Measurements from ENCODE around the gene ANKRD13D. TPM values are rescaled to one million over a fixed set of nuclear protein-coding genes. Genes with fewer than 3 reads are reported as not detected.

ANKRD13D gene
- total and polyA plus RNA-seq, 2 of the 8 experiments (the other 6 are each of a cell fraction or from before 2014, with no cell fraction given), result 24.9 to 26.5 TPM

GRCh38 chr11:67332081-67332691 lies 43.1 kb downstream of the ANKRD13D start:
- no peak for FAIRE-seq
- no peak overlapping the region for H2BK15ac ChIP-seq (ENCODE audit: low read length)
- H2BK12ac ChIP-seq (ENCODE audit: low read depth, low read length), result no peak overlapping the region
- H3K4ac ChIP-seq (replicated peaks; ENCODE audit: insufficient read length, low read depth, low read length), result no peak overlapping the region
- H3K9ac ChIP-seq (replicated peaks in 1 of 4; ENCODE audit: extremely low read depth in 1 of 4, low read depth in 3 of 4, low read length in 3 of 4), result no peak overlapping the region
- ChIA-PET POLR2A (ENCODE audit: partially characterized antibody) (no interaction called here), CTCF (ENCODE audit: partially characterized antibody) (interaction anchor here (0.6 to 2.8 kb wide), 7 partner anchors 10 to 78 kb away, joined by 3 to 16 read pairs (median 3); no protein-coding TSS in a partner anchor)
- H2BK20ac ChIP-seq (ENCODE audit: low read length), result no peak overlapping the region
- no peak overlapping the region for H4K8ac ChIP-seq (ENCODE audit: extremely low read depth, insufficient read depth, low read length)
- no peak overlapping the region for H2BK5ac ChIP-seq (ENCODE audit: low read depth, low read length)
- no peaks in the 10 kb centered on the region for H3K79me2 ChIP-seq (ENCODE audit: control insufficient read depth in 1 of 2, insufficient read depth in 2 of 2, low read length in 2 of 2)
- no peak overlapping the region for H3K18ac ChIP-seq (ENCODE audit: extremely low read depth, low read length)
- no peak overlapping the region for H4K91ac ChIP-seq (replicated peaks; ENCODE audit: insufficient read length, low read length)
- no peaks in the 10 kb centered on the region for H3K79me1 ChIP-seq (ENCODE audit: low read depth, low read length)
- no peaks in the 10 kb centered on the region for H3K4me1 ChIP-seq (replicated peaks in 1 of 4; ENCODE audit: control insufficient read depth in 3 of 4, insufficient read depth in 4 of 4, low read length in 3 of 4)
- H4K5ac ChIP-seq (ENCODE audit: insufficient read length, low read depth, low read length), result no peak overlapping the region
- H3K36me3 ChIP-seq (ENCODE audit: control insufficient read depth in 2 of 4, insufficient read depth in 4 of 4, low read length in 3 of 4), result no peaks in the 10 kb centered on the region
- peaks cover 0 to 1% of the 10 kb centered on the region in 2 experiments for H4K20me1 ChIP-seq (replicated peaks in 1 of 2; ENCODE audit: control insufficient read depth in 1 of 2, insufficient read depth in 2 of 2, low read length in 2 of 2)
- no peak overlapping the region for H3K14ac ChIP-seq (ENCODE audit: insufficient read length)
- no peaks in the 10 kb centered on the region for H3K27me3 ChIP-seq (replicated peaks in 1 of 4; ENCODE audit: control insufficient read depth in 3 of 4, extremely low read depth in 1 of 4, insufficient read depth in 3 of 4, low read length in 3 of 4)
- H3K23me2 ChIP-seq (ENCODE audit: low read depth, low read length), result no peaks in the 10 kb centered on the region
- H3K4me2 ChIP-seq (ENCODE audit: insufficient read depth in 1 of 2, low read depth in 2 of 2, low read length in 2 of 2), result no peak overlapping the region
- no peak overlapping the region for H3K27ac ChIP-seq (ENCODE audit: low read depth, low read length)
- no peaks in the 10 kb centered on the region for H3K9me3 ChIP-seq (ENCODE audit: insufficient read depth in 2 of 2, low read depth in 1 of 2, low read length in 1 of 2)
- H2BK120ac ChIP-seq (replicated peaks; ENCODE audit: low read depth, low read length), result no peak overlapping the region
- H2AK5ac ChIP-seq (ENCODE audit: low read depth, low read length), result no peak overlapping the region
- no peak overlapping the region for H2AFZ ChIP-seq (ENCODE audit: low read length)
- 87% methylated on average over 6 of the region's 6 CpGs; no CpG with 5 or more reads in 1 of the 2 experiments for WGBS, 2 experiments (ENCODE audit: extremely low coverage in 1 of 2, insufficient coverage in 1 of 2, insufficient read length in 1 of 2, insufficient replicate concordance in 2 of 2, low coverage in 1 of 2, low lambda C conversion rate in 2 of 2, missing lambda C conversion rate in 1 of 2)
- H3K4me3 ChIP-seq (ENCODE audit: extremely low read depth in 1 of 4, insufficient read depth in 2 of 4, low read depth in 3 of 4, low read length in 4 of 4), result no peak overlapping the region
- no peak overlapping the region for H3K56ac ChIP-seq (replicated peaks; ENCODE audit: insufficient read length, low read depth, low read length)
- DNase-seq (ENCODE audit: low read depth in 1 of 2, low spot score in 2 of 2), result no peak
- H3K23ac ChIP-seq (ENCODE audit: insufficient read length), result no peak overlapping the region
- TF ChIP-seq NRF1 (IDR thresholded peaks at IDR 0.05; ENCODE audit: low read depth, low read length) (no peak), SUZ12 (IDR thresholded peaks at IDR 0.05; ENCODE audit: low read length) (no peak), TBP (IDR thresholded peaks at IDR 0.05; ENCODE audit: low read depth, low read length) (no peak), CBX8 (IDR thresholded peaks at IDR 0.05; ENCODE audit: borderline replicate concordance, low read depth, low read length) (no peak), YY1 (IDR thresholded peaks at IDR 0.05; ENCODE audit: low read depth, low read length) (no peak), MAX (IDR thresholded peaks at IDR 0.05) (no peak), FOSL1 (IDR thresholded peaks at IDR 0.05; ENCODE audit: insufficient read depth, low read depth, low read length) (no peak), CBX5 (IDR thresholded peaks at IDR 0.05; ENCODE audit: low read depth, low read length) (no peak), CREB1 (IDR thresholded peaks at IDR 0.05) (no peak), GTF2F1 (IDR thresholded peaks at IDR 0.05; ENCODE audit: borderline replicate concordance, low read depth, low read length) (no peak), PHF8 (conservative IDR thresholded peaks at IDR 0.05; ENCODE audit: low read depth, low read length) (no peak), ASH2L (IDR thresholded peaks at IDR 0.05; ENCODE audit: low read length) (no peak), BACH1 (IDR thresholded peaks at IDR 0.05; ENCODE audit: low read length) (no peak), KDM1A (IDR thresholded peaks at IDR 0.05; ENCODE audit: borderline replicate concordance, low read length) (no peak)
